Suppressor macrophage treated with lipopolysaccharide for 1 hour (primary cell): ENCODE measurements around the gene RPTOR.
A peak's percentile ranks its signal among the peaks of the same experiment; 100 is the strongest.
"Not testable (repeated sequence)": the region's sequence is repeated elsewhere in the genome, so short reads cannot be mapped to it uniquely, and the experiment has no call there.

Experiments used
- DNase-seq, 3 donors: peaks; one replicate each; pipeline ENCODE4 v3.0.0-alpha.2; 2020 to 2022

The RPTOR gene

DNA sequence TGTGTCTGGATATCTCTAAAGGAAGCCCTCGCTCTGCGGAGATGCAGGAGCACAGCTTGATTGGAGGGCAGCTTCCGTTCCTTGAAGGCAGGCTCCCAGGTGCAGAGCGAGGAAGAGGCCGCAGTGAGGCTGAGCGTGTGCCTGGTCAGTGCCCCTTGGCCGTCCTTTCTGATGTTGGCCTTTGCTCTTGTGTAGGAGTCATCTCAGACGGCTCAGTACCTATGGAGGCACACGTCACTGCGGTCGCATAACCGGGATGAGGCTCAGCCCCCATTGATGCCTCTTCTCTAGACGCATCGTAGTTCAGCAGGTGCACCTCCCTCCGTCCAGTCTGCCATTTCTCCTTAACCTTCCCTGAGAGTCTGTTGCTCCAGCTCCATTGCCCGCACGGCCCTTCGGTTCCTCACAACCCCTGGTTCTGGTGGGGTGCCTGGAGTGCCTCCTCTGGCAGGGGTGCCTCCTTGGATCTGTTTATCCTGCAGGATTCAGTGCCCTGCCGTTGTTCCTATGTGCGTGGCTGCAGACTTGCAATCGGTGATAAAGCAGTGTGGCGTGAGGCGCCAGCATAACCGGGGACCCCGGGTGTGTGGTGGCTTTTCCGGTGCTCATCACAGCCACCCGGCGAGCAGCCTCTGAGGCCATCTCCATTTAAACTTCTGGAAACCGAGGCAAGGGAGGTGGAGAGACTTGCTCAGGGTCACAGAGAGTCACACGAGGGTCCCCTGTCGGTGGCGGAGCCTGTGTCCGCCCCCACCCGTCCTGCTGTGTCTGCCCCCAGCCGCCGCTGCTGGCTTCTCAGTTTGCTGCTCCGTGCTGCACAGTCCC lies 258.2 kb downstream of the RPTOR start:
- DNase-seq: no peak

DNA sequence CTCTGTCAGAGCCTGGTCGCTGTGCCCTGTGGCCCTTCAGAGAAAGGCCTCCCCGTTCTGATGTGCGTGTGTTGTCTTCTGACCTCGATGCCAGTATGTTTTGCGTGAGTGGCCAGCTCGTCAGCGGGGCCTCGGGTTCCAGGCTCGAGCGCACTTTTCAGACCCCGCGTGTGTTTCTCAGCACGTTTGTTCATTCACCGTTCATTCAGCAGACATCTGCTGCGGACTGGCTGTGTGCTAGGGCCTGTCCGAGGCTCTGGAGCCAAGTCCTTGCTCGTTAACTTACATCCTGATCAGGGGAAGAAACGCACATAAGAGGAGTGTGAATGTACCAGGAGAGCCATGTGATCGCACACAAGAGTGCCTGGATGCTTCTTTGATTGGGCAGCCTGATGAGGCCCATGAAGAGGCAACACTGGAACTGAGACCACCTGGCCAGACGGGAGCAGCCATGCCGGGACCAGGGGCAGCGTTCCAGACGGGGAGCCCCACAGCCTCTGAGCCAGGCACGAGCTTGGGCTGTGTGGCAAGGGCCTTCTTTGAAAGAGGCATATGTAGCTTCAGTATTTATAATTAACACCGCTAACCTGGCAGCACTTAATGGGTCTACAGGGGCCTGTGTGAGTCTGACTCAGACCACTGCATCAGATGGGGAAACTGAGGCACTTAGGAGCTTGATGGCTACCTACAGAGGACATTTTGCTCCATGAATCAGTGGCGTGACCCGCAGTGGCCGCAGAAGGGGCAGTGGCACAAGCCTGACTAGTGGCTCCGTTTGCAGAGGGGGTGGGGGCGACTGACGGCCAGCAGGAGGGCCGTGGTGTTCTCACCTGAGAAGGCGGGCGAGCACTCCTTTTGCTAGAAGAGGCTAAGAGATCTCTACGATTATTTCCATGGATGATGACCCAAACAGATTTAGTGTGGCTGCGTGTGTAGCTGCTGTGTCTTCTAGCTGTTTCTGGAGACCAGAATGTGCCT lies 259.1 kb downstream of the RPTOR start:
- DNase-seq: no peak

DNA sequence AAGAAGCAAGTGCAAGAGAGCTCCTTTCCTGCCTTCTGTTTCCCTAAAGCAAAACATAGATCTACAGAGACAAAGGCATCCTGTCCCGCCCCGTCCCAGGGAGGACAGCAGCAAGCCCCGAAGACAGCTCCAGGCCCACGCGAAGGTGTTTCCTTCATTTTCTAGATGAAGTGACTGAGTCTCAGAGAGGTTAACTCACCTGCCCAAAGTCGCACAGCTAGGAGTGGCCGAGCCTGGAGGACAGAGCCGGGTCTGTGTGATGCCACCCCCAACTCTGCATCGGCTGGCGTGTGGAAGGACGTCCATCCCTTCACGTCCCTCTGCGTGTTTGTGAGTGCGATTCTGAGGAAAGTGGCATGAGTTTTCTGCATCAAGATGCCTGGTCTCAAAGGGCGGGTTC lies 259.8 kb downstream of the RPTOR start:
- DNase-seq: no peak

DNA sequence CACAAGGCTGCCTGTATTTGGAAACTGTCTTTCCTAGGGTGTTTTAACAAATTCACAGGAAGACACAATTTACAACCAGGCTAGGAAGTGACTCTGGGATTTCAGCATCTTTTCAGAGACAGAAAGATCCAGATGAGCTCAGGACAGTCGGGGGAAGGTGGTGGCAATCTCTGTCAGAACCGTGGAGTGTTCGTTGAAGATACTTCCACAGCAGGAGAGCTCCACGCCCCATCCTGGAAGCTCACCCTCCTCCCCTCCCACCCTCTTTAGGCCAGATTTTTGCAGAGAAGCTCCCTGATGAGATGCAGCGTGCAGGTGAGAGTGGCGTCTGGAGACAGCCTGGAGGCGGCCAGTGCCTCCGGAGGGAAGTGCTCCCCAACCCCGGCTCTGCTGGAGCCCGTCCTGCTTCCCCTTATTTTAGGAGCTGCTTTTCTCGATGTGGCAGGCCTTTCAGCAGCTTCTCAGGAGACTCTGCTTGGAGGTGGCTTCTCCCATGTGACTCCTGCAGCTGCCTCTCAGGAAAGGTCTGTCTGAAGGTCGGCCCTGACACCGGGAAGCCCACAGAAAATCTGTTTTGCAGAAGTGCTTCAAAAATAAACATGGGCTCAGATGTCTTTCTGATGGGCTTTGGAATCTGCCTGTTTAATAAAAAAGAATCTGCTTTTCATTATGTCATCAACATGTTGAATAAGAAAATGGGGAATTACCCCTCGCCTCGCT lies 260.6 kb downstream of the RPTOR start:
- peak in 1 of 3 donors; percentile 21 for DNase-seq

DNA sequence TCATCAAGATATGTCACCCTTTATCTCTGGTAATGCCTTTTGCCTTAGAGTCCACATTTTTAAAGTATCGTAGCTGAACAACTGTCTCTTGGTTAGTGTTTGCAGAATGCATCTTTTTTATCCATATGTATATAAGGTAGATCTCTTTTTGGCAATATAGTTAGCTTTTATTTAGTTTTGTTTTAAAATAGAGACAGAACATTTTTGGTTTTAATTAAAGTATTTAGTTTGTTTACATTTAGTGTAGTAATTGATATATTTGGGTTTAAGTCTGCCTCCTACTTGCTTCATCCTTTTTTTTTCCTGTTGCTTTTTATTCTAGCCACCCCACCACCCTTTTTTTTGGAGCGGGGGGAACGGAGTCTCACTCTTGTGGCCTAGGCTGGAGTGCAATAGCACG lies 262.4 kb downstream of the RPTOR start:
- no peak for DNase-seq

DNA sequence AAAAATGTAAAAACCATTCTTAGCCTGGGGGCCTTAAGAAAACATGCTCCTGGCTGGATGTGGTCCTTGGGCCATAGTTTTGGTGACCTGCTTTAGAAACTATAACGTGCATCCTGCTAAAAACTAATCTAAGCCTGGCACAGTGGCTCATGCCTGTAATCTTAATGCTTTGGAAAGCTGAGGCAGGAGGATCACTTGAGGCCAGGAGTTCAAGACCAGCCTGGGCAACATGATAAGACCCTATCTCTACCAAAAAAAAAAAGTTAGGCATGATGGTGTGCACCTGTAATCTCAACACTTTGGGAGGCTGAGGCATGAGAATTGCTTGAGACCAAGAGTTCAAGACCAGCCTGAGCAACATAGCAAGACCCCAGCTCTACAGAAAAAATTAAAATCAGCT lies 263.2 kb downstream of the RPTOR start:
- no peak for DNase-seq

DNA sequence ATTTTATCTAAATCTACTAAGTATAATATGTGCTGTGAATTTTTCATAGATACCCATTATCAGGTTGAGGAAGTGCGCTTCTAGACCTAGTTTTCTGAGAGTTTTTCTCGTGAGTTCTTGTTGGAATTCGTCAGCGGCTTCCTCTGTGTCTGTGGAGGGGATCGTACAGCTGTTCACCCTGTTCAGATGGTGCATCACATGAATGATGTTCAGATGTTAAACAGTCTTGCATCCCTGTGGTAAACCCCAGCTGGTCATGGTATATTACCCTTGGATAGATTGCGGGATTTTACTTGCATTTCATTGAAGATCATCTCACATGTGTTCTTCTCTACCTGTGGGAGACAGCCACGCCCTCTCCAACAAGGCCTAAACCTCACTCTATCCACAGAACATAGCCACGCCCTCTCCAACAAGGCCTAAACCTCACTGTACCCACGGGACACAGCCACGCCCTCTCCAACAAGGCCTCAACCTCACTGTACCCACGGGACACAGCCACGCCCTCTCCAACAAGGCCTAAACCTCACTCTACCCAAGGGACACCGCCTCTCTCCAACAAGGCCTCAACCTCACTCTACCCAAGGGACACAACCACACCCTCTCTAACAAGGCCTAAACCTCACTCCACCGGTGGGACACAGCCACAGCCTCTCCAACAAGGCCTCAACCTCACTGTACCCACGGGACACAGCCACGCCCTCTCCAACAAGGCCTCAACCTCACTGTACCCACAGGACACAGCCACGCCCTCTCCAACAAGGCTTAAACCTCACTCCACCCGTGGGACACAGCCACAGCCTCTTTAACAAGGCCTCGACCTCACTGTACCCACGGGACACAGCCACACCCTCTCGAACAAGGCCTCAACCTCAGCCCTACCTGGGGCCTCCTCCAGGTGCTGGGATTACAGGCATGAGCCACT lies 266.8 kb downstream of the RPTOR start:
- DNase-seq: no peak

DNA sequence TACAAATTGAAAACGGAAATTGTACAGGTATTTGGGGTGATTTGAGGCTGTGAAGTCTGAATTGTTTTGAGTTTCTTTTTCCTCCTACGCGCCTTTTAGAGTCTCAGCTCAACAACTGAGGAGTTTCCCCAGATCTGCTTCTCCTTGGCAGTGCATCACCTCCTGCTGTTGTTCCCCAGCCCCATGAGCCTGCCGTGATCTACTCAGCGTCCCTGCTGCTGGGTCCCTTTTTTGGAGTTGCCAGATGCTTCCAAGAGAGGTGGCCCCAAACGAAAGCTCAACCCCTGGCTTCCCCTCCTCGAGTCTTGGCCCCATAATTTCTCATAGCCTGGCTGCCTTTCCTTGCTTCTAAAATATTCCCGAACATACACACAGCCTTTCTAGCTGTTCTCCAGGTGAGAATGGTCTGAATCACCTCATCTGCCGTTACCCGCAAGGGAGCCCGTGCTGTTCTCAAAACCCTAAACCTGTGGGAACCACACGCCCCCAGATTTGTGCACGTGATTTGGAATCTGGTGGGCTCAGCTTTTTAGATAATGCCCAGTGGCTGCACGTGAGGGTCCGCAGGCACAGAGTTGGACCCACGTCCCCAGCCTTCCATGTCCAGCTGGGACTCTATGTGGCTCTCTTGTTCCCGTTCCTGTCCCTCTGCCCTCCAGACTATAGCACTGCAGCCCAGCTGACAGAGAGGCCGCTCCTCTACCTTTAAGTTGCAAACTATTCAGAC lies 267.9 kb downstream of the RPTOR start:
- no peak for DNase-seq

DNA sequence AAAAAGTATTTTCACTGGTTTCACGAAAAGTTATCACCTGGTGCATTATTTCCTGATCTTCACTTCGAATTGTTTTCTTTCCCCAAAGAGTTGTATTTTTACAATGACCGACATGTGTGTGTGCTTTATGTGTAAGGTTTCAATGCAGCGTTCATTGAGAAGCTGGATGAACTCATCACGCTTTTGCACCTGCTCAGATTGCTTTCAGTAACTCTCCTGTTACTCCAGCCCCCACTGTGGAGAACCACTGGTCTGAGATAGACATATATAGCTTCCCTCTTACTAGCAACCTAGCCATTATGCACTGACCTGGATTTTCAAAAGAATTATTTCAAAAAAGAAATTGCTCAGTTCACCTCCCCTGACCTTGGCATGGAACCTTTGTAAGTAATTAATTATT lies 268.7 kb downstream of the RPTOR start:
- DNase-seq: no peak

DNA sequence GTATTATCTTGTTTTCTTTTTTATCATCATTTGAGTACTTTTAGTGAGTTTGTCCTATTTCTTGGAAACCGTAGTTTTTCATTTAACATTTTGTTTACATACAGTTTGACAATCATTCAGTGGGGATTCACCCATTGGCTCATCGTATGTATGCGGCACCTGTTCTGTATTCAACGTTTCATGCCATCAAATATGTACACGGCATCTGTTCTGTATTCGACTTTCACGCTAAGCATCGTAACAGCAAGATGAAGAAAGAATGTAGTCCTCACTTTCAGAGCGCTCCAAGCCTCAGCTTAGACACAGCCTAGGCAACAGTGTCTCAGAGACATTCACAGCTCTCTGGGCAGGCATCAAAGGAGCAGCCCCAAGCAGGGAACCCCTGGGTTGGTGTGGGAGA lies 269.9 kb downstream of the RPTOR start:
- DNase-seq: no peak

DNA sequence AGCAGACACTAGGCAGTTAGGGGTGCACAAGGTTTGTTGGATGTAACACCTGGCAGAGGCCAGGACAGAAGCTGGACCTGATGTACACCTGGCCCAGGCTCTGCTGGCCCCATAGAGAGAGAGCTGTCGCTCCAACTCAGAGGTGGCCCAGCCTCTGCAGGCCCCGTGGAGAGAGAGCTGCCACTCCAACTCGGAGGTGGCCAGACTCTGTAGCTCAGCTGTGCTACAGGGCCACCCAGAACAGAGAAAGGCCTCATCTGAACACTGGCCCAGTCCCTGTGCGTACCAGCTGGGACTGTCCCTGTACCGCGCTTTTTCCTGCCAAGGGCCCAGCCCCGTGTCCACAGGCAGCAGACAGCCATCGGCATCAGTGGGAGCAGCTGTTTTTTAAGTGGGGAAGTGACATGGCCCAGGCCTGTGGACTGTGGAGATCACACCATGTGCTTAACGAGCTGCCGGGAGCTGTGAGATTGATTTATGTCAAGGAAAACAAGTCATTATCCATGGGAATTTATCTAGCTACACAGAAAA lies 270.6 kb downstream of the RPTOR start:
- no peak for DNase-seq

DNA sequence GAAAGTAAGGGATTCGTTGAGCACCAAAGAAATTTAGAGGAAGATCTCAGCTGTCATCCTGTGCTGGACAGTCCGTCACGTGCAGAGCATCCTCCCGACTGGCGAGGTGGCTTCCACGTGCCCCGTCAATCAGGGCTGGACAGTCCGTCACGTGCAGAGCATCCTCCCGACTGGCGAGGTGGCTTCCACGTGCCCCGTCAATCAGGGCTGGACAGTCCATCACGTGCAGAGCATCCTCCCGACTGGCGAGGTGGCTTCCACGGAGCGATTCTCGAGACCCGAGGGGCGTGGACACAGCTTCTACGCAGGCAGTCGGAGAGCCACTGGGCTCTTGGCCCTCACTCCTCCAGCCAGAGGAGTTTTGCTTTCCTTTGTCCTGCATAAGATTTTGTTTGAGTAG lies 271.1 kb downstream of the RPTOR start:
- DNase-seq: not testable (repeated sequence)

DNA sequence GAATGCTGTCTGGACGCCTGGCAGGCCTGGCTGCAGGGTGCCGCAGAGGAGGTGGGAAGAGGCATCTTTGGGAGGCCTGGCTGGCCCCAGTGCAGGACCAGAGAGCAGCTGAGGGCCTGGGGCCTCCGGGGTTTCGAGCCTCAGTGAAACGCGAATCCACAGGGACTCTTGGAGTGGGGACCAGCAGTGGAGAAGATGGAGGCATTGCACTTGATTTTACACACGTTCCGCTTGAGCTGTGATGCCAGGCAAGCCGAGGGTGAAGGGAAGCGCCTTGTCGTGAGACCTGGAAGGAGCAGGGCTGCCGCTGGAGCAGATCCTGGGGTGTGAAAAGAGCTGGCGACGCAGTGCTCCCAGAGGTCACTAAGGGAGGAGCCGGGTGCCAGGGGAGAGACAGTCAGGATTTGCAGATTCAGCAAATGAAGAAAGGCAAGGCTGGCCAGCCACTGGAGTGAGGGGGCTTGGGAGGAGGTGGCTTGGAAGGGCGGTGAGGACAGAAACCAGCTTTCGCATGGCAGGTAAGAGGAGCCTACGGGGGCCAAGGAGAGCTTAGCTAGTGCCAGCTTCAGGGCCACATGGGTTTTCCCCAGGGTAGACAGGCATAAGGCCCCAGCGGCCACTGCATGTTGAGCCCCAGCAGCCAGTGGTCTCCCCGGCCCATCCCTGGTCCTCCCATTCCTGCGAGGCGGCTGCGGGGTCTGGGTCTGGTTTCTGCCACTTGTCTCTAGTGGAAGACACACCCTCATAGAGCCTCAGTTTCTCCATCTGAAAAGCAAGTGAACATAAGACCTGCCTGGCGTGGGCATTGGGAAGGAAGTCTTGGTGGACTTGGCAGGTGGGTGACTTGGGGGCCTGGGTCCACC lies 271.8 kb downstream of the RPTOR start:
- no peak for DNase-seq

DNA sequence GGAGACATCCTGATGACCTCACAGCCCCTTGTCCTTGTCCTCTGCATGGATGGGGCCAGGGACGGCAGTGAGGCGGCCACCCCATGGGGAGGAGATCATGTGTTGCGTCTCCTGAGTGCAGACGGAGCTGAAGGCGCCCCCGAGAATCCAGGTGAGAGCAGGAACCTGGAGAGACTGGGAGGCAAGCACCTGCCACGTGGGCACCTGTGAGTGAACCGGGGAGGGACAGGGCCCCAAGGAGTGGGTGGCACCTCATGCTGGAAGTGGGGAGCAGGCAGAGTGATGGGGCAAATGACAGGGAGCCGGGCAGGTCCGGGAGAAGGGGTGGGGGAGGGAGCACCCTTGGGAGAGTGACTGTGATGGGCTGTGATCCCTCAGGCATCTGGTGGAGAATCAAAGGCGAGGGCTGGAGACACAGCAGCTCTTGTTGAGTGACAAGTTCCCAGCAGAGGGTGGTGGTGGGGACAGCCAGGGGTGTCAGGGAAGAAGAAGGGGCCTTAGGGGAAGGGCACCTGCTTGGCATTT lies 272.7 kb downstream of the RPTOR start:
- DNase-seq: no peak

DNA sequence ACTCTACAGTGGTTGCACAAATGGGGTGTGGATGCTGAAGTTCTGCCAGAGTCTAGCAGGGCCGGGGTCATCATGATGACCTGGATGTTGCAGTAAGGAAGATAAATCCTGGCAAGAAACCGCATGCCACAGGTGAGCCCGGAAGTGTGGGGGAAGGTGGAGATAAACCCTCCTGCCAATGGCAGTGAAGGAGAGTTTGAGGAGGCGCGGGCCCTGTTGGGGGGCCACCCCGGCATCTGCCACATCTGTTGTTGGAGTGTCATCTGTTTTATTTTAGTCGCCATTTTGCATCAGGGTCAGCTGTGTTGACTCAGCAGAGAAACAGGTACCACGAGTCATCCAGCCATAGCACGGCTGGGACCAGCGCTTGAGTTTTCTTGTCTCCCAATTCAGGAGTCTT lies 273.2 kb downstream of the RPTOR start:
- DNase-seq: no peak

DNA sequence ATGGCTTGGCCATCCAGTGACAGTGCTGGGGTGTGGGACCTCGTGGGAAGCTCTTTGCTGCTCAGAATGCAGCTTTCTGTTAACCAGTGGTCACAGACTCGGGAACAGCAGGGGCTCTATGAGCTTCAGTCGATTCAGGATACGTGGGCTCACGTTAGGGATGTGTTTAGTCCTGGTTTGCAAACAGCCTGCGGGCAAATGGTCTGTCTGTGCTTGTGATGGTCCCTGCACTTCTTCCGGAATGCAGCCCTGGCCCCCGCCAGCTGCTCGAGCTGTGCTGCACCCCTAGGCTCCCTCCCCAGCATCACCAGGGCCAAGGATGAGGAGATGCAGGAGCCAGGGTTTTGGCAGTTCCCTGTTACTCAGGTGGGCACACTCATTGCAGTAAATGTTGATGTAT lies 274.2 kb downstream of the RPTOR start:
- DNase-seq: no peak

DNA sequence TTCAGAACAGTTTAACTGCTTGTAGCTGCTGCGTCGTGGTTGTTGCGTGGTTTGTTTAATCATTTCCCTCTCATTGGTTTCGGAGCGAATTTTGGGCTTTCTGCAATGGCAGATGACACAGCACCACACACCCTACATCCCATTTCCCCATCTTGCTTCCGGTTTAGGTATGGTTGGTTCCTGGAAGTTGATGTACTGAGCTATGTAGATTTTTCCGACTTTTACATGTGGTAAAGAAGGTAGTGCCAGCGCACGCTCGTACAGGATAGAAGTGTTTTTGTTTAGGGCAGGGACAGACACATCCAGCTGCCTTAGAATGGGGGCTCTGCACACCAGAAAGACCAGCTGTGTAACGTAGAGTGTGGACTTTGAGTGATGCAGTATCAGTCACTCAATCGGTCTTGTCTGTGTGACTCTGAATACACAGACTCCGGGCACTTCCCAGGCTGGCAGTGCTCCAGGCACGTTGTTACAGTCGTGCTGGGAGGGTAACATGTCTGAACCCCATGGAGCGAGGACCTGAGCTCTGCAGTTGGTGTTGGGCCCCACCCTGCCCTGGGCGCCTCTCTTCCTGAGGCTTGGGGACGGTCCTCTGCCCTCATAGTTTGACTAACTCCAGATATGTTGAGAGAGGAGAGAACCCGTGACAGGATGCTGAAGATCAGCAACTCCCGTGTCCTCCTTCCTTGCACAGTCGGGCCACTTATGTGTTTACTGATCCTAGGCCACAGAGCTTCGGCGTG lies 275.0 kb downstream of the RPTOR start:
- peak; percentile 26 to 46 (median 44) for DNase-seq

DNA sequence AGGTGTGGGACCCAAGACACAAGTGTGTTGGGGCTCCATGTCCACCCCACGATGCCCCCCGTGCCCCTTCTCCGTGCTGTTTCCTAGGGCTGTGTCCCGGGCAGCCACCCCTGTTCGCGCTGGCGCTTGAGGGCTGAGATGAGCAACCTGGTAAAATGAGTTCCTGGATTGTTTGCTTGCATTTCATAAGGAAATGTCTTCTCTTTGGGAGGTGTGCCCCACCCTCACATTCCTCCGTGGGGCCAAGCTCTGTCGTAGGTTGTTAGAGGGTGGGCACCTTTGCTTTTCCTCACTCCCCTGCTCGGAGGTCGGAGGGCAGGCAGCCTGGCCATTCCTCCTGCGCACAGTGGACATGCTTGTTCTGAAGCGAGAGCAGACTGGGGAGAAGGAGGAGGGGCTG lies 275.7 kb downstream of the RPTOR start:
- no peak for DNase-seq

DNA sequence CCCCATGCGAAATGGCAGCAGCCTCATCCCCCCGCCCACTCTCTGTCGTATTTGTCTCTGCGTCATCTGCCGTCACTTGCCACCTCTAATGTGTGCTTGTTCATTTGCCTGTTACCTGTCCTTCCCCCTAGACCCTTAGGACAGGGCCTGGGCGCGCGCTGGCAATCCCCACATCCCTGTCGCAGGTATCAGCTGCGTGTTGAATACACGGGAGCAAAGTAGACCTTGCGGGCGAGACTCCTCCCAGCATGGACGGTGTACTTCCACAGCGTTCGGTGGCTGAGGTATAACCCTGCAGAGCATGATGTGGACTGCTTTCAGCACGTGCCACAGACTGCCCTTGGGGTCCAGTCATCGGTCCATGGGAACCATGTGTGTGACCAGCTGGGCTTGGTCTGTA lies 276.9 kb downstream of the RPTOR start:
- no peak for DNase-seq
